PC-3 (cell line): ENCODE data around the gene NAPB.

Source experiments
- EZH2 ChIP-seq: fragments of 300-600 bp; sonication (generic); IDR thresholded peaks from one replicate; pipeline ENCODE4 v1.6.1; 2017; ENCODE audit warnings: antibody characterized with exemption, mild to moderate bottlenecking, low read length; ENCODE audit not compliant: unreplicated experiment
- TF ChIP-seq, protein P1 (sequence below): fragments of 300-600 bp; sonication (generic); conservative IDR thresholded peaks from 2 replicates; pipeline ENCODE4 v1.5.1; 2017; ENCODE audit warnings: antibody characterized with exemption, low read depth, mild to moderate bottlenecking, low read length

DNA sequence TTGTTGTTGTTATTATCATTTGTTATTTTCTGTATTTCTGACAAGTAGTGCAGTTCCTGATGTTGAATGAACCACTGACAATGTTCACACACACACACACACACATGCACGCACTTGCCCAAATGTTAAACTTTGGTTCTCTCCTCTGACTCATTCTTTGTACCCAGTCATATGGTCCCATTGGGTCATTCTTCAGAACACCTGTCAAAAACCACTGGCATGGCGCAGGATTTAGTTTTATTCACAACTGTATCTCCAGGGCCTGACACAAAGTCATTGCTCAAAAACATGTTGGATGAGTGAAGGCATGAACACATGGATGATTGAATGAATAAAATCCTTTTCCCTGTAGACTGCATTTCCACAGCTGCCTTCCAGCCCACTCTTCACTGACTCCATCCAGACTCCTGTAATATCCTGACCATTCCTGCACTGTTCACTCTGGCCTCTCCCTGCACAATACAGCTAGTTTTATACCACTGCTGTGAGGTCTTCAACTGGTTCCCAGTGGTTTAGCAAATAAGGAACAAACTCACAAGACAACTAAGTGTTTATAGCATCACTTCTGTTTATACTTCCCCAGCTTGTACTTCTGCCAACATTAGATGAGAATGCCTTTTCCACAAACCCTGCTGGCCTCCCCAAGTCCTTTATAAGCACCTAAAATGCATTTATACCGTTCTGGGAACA is 38.3 kb upstream of the NAPB start:
- TF ChIP-seq, protein P1, sequence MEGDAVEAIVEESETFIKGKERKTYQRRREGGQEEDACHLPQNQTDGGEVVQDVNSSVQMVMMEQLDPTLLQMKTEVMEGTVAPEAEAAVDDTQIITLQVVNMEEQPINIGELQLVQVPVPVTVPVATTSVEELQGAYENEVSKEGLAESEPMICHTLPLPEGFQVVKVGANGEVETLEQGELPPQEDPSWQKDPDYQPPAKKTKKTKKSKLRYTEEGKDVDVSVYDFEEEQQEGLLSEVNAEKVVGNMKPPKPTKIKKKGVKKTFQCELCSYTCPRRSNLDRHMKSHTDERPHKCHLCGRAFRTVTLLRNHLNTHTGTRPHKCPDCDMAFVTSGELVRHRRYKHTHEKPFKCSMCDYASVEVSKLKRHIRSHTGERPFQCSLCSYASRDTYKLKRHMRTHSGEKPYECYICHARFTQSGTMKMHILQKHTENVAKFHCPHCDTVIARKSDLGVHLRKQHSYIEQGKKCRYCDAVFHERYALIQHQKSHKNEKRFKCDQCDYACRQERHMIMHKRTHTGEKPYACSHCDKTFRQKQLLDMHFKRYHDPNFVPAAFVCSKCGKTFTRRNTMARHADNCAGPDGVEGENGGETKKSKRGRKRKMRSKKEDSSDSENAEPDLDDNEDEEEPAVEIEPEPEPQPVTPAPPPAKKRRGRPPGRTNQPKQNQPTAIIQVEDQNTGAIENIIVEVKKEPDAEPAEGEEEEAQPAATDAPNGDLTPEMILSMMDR = no peak
- no peak for TF ChIP-seq EZH2
